Stomach (tissue), 9 donors: ENCODE measurements around the gene GMDS. TPM values are rescaled to one million over a fixed set of nuclear protein-coding genes. Genes with fewer than 3 reads are reported as not detected.

Experiments
- DNase-seq, 2 donors: peaks; one replicate each; pipeline versions ENCODE4 v3.0.0 to v3.0.0-alpha.2; 2013 to 2019
- H3K27ac ChIP-seq, 5 donors: fragments of 200-600 bp in 4 of 5; sonication (generic) in 4 of 5; one replicate each; pipeline ENCODE4 v1.5.1; 2013 to 2019; ENCODE audit warnings: mild to moderate bottlenecking in 1 of 5, moderate library complexity in 1 of 5
- H3K27me3 ChIP-seq, 3 donors: fragments of 200-600 bp; sonication (generic); one replicate each; pipeline ENCODE4 v1.5.1; 2017 to 2019; ENCODE audit warnings: mixed run types in 1 of 3
- H3K36me3 ChIP-seq, 4 donors: fragments of 200-600 bp; sonication (generic); 1 replicate in 3 of 4; 2 replicates in 1 of 4; pipeline ENCODE4 v1.5.1; 2016 to 2019
- H3K4me1 ChIP-seq, 4 donors: fragments of 200-600 bp; sonication (generic); one replicate each; pipeline ENCODE4 v1.5.1; 2016 to 2019
- H3K4me3 ChIP-seq, 4 donors: fragments of 200-600 bp; sonication (generic) in 3 of 4; one replicate each; pipeline ENCODE4 v1.5.1; 2016 to 2019; ENCODE audit warnings: mild to moderate bottlenecking in 1 of 4
- H3K9me3 ChIP-seq, 4 donors: fragments of 200-600 bp; sonication (generic); one replicate each; pipeline ENCODE4 v1.5.1; 2016 to 2019
- EP300 ChIP-seq: sonication (generic); formaldehyde crosslinking; IDR thresholded peaks from one replicate; pipeline ENCODE4 v1.6.1; 2017; ENCODE audit warnings: antibody characterized with exemption
- POLR2A ChIP-seq, 4 donors: fragments of 450-650 bp; IDR thresholded peaks; one replicate each; pipeline ENCODE4 v1.6.1; 2016; ENCODE audit warnings: antibody characterized with exemption in 4 of 4, control low read depth in 2 of 4, mild to moderate bottlenecking in 1 of 4, moderate library complexity in 1 of 4
- POLR2AphosphoS5 ChIP-seq, 3 donors: sonication (generic); formaldehyde crosslinking; IDR thresholded peaks; one replicate each; pipeline ENCODE4 v1.6.1; 2016; ENCODE audit warnings: antibody characterized with exemption in 3 of 3
- WGBS, 5 donors: extraction: QIAGEN DNeasy Blood & Tissue Kit in 3 of 5; methylation state at CpG; one replicate each; pipeline versions ENCODE4 v1.1.5 to v1.1.7; 2013 to 2018; 5-methylcytosine and 5-hydroxymethylcytosine counted together
- intact Hi-C: fragments of 100-400 bp; cut with DNase I; formaldehyde crosslinking; loops from one replicate; pipeline ENCODE4 v1.15.1; 2023; ENCODE audit warnings: low total_unique reads
- polyA plus RNA-seq, 3 donors: library from polyadenylated mRNA; stranded (reverse); fragments of 200-250 nt; gene quantifications; one replicate each; pipeline ENCODE4 v1.2.3, GENCODE V29; 2013
- total RNA-seq, 5 donors: library from RNA; depleted of rRNA; stranded (reverse); fragments of >200 nt; gene quantifications; one replicate each; pipeline versions ENCODE4 v1.1.0 to v1.2.3, GENCODE V29; 2014 to 2016
- TF ChIP-seq, protein P1 (sequence below), 7 experiments: fragments of 450-650 bp in 4 of 7; fragments of 200-600 bp in 3 of 7; sonication (generic) in 3 of 7; IDR thresholded peaks; one replicate each; pipeline ENCODE4 v1.5.1; 2016 to 2019; ENCODE audit warnings: antibody characterized with exemption in 7 of 7, control low read depth in 2 of 7, mild to moderate bottlenecking in 1 of 7
- donor health status: healthy with polysubstance abuse.
- donor health status: Bipolar disorder and iron deficiency.
- donor health status: healthy.

GMDS gene
- total and polyA plus RNA-seq, 8 donors = 83.7 to 262 (median 121) TPM

- WGBS, 5 donors = 77 to 85% (median 81%) methylated on average over 9 of the region's 9 CpGs
- H3K27ac ChIP-seq = no peak overlapping the region
- intact Hi-C loops = no loop called here
- no peak overlapping the region for H3K4me3 ChIP-seq
- no peak for TF ChIP-seq POLR2AphosphoS5 (IDR thresholded peaks at IDR 0.05)
- no peak for TF ChIP-seq EP300
- TF ChIP-seq, protein P1, sequence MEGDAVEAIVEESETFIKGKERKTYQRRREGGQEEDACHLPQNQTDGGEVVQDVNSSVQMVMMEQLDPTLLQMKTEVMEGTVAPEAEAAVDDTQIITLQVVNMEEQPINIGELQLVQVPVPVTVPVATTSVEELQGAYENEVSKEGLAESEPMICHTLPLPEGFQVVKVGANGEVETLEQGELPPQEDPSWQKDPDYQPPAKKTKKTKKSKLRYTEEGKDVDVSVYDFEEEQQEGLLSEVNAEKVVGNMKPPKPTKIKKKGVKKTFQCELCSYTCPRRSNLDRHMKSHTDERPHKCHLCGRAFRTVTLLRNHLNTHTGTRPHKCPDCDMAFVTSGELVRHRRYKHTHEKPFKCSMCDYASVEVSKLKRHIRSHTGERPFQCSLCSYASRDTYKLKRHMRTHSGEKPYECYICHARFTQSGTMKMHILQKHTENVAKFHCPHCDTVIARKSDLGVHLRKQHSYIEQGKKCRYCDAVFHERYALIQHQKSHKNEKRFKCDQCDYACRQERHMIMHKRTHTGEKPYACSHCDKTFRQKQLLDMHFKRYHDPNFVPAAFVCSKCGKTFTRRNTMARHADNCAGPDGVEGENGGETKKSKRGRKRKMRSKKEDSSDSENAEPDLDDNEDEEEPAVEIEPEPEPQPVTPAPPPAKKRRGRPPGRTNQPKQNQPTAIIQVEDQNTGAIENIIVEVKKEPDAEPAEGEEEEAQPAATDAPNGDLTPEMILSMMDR (IDR thresholded peaks at IDR 0.05) = no peak
- no peaks in the 10 kb centered on the region for H3K9me3 ChIP-seq
- DNase-seq = peak in 1 of 2 donors; percentile 28
- H3K4me1 ChIP-seq = peaks cover 0 to 7% (median 0%) of the 10 kb centered on the region in 4 donors
- H3K36me3 ChIP-seq = no peaks in the 10 kb centered on the region
- no peaks in the 10 kb centered on the region for H3K27me3 ChIP-seq
Observed at GRCh38 chr6:2081155-2082138, 164.0 kb downstream of the GMDS start.

GRCh38 chr6:2078888-2079287 is 166.5 kb downstream of the GMDS start:
- H3K4me1 ChIP-seq = peaks cover 0 to 7% (median 0%) of the 10 kb centered on the region in 4 donors
- intact Hi-C loops = no loop called here
- no peaks in the 10 kb centered on the region for H3K27me3 ChIP-seq
- H3K9me3 ChIP-seq = no peaks in the 10 kb centered on the region
- no peak overlapping the region for H3K4me3 ChIP-seq
- no peaks in the 10 kb centered on the region for H3K36me3 ChIP-seq
- 52 to 67% (median 64%) methylated on average over 1 of the region's 1 CpG for WGBS, 5 donors
- DNase-seq = no peak
- no peak overlapping the region for H3K27ac ChIP-seq
- TF ChIP-seq POLR2A (IDR thresholded peaks at IDR 0.05) (no peak), POLR2AphosphoS5 (IDR thresholded peaks at IDR 0.05) (no peak), EP300 (no peak)
- TF ChIP-seq, protein P1 (IDR thresholded peaks at IDR 0.05) = no peak

DNA sequence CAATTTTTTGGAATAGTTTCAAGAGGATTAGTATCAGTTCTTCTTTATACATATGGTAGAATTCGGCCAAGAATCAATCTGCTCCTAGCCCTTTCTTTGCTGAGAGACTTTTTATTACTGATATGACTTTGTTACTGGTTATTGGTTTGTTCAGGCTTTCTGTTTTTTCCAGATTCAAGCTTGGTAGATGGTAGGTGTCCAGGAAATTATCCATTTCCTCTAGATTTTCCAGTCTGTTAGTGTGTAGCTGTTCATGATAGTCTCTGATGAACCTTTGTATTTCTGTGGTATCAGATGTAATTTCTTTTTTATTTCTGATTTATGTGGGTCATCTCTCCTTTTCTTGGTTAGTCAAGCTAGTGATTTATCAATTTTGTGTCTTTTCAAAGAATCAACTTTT is 167.6 kb downstream of the GMDS start:
- Histone ChIP-seq H3K27me3 (no peaks in the 10 kb centered on the region), H3K27ac (no peak overlapping the region), H3K9me3 (no peaks in the 10 kb centered on the region), H3K4me1 (peaks cover 0 to under 1% (median 0%) of the 10 kb centered on the region in 4 donors), H3K36me3 (no peaks in the 10 kb centered on the region), H3K4me3 (no peak overlapping the region)
- TF ChIP-seq, protein P1 (IDR thresholded peaks at IDR 0.05) = no peak
- TF ChIP-seq POLR2A (IDR thresholded peaks at IDR 0.05) = no peak
- no peak for TF ChIP-seq EP300
- no peak for TF ChIP-seq POLR2AphosphoS5 (IDR thresholded peaks at IDR 0.05)
- WGBS, 5 donors = 85 to 100% (median 97%) methylated on average over 1 of the region's 1 CpG
- intact Hi-C loops = no loop called here
- DNase-seq = no peak

DNA sequence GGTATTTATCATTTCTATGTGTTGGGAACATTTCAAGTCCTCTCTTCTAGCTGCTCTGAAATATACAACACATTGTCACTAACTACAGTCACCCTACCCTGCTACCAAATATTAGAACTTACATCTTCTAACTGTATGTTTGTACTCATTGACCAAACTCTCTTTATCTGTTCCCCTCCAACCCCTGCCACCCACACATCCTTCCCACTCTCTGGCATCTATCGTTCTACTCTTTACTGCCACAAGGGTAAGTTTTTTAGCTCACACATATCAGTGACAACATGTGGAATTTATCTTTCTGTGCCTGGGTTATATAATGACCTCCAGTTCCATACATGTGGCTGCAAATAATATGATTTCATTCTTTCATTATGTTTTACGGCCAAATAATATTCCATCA is 171.9 kb downstream of the GMDS start:
- H3K9me3 ChIP-seq = peaks cover 0 to 4% (median 0%) of the 10 kb centered on the region in 4 donors
- no peak overlapping the region for H3K27ac ChIP-seq
- no peaks in the 10 kb centered on the region for H3K36me3 ChIP-seq
- no peaks in the 10 kb centered on the region for H3K27me3 ChIP-seq
- 67 to 82% (median 79%) methylated on average over 2 of the region's 2 CpGs for WGBS, 5 donors
- H3K4me1 ChIP-seq = no peaks in the 10 kb centered on the region
- no peak for TF ChIP-seq POLR2AphosphoS5 (IDR thresholded peaks at IDR 0.05)
- TF ChIP-seq POLR2A (IDR thresholded peaks at IDR 0.05) = no peak
- TF ChIP-seq, protein P1 (IDR thresholded peaks at IDR 0.05) = no peak
- no peak for TF ChIP-seq EP300
- H3K4me3 ChIP-seq = no peak overlapping the region
- intact Hi-C loops = no loop called here
- no peak for DNase-seq
